AG09309 (cell line): ENCODE measurements around the gene ESRRG.

Experiments used
- DNase-seq: peaks from one replicate; pipeline ENCODE4 v3.0.0-alpha.2; 2010; ENCODE audit warnings: low read depth
- H3K4me3 ChIP-seq: 2 replicates; pipeline ENCODE4 v1.5.1; 2011; ENCODE audit warnings: mild to moderate bottlenecking, low read depth, low read length, moderate library complexity; ENCODE audit not compliant: control insufficient read depth
- TF ChIP-seq, protein P1 (sequence below): IDR thresholded peaks from 2 replicates; pipeline ENCODE4 v1.5.1; 2011; ENCODE audit warnings: mild to moderate bottlenecking, low read depth, low read length, inconsistent platforms; ENCODE audit not compliant: insufficient read depth, control insufficient read depth; ENCODE audit errors: missing control alignments

Gene ESRRG

GRCh38 chr1:216483672-216484401 lies 239.4 kb downstream of the ESRRG start:
- no peak for DNase-seq
- TF ChIP-seq, protein P1, sequence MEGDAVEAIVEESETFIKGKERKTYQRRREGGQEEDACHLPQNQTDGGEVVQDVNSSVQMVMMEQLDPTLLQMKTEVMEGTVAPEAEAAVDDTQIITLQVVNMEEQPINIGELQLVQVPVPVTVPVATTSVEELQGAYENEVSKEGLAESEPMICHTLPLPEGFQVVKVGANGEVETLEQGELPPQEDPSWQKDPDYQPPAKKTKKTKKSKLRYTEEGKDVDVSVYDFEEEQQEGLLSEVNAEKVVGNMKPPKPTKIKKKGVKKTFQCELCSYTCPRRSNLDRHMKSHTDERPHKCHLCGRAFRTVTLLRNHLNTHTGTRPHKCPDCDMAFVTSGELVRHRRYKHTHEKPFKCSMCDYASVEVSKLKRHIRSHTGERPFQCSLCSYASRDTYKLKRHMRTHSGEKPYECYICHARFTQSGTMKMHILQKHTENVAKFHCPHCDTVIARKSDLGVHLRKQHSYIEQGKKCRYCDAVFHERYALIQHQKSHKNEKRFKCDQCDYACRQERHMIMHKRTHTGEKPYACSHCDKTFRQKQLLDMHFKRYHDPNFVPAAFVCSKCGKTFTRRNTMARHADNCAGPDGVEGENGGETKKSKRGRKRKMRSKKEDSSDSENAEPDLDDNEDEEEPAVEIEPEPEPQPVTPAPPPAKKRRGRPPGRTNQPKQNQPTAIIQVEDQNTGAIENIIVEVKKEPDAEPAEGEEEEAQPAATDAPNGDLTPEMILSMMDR, result no peak
- H3K4me3 ChIP-seq, result no peak overlapping the region

- TF ChIP-seq, protein P1, result no peak
- H3K4me3 ChIP-seq, result no peak overlapping the region
- no peak for DNase-seq
These were observed 240.6 kb downstream of the ESRRG start for GRCh38 chr1:216482620-216483019.

- TF ChIP-seq, protein P1, result no peak
- no peak for DNase-seq
- H3K4me3 ChIP-seq, result no peak overlapping the region
These were observed 245.0 kb downstream of the ESRRG start for GRCh38 chr1:216478238-216478637.

DNA sequence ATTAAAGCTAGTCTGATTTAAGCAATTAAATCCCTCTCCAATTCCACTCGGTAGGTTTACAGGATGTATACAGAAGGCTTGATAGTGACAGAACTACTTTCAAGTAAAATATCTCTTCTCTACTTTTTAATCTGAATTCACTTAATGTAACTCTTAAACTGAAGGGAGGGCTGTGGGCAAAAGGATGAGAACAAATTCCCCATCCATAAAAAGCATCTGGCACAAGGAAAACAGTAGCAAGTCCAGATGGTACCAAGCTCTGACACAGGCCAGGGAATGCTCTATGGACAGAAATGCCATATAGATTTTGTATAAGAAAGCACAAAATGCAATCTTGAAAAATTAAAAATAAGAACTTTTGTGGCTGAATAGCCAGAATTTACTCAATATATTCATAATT lies 246.9 kb downstream of the ESRRG start:
- no peak for DNase-seq
- no peak overlapping the region for H3K4me3 ChIP-seq
- TF ChIP-seq, protein P1, result no peak

GRCh38 chr1:216475659-216476276 lies 247.5 kb downstream of the ESRRG start:
- TF ChIP-seq, protein P1, result no peak
- H3K4me3 ChIP-seq, result no peak overlapping the region
- DNase-seq, result no peak

GRCh38 chr1:216466162-216466801 lies 256.9 kb downstream of the ESRRG start:
- no peak for DNase-seq
- H3K4me3 ChIP-seq, result no peak overlapping the region
- TF ChIP-seq, protein P1, result no peak
